H54 (cell line): ENCODE data around the gene KRTAP10-3.
A peak's percentile ranks its signal among the peaks of the same experiment; 100 is the strongest.

Experiments used
- DNase-seq: peaks from one replicate; pipeline ENCODE4 v3.0.0; 2011; ENCODE audit warnings: low spot score, mixed read lengths; ENCODE audit not compliant: insufficient read length
- FAIRE-seq: peaks from 3 replicates; lab custom pipeline; 2011; peaks lifted over from hg19 to GRCh38; lab: Jason Lieb, UNC
- POLR2A ChIP-seq: IDR thresholded peaks from 2 replicates; pipeline ENCODE4 v1.6.1; 2011; ENCODE audit warnings: low read depth, mild to moderate bottlenecking, low read length

KRTAP10-3 gene

GRCh38 chr21:44521301-44521927 is 37.2 kb downstream of the KRTAP10-3 start:
- FAIRE-seq (no peak), DNase-seq (no peak)
- 0 out of 2 replicates have a peak, but pooled peaks have one; percentile 3 for TF ChIP-seq POLR2A

DNA sequence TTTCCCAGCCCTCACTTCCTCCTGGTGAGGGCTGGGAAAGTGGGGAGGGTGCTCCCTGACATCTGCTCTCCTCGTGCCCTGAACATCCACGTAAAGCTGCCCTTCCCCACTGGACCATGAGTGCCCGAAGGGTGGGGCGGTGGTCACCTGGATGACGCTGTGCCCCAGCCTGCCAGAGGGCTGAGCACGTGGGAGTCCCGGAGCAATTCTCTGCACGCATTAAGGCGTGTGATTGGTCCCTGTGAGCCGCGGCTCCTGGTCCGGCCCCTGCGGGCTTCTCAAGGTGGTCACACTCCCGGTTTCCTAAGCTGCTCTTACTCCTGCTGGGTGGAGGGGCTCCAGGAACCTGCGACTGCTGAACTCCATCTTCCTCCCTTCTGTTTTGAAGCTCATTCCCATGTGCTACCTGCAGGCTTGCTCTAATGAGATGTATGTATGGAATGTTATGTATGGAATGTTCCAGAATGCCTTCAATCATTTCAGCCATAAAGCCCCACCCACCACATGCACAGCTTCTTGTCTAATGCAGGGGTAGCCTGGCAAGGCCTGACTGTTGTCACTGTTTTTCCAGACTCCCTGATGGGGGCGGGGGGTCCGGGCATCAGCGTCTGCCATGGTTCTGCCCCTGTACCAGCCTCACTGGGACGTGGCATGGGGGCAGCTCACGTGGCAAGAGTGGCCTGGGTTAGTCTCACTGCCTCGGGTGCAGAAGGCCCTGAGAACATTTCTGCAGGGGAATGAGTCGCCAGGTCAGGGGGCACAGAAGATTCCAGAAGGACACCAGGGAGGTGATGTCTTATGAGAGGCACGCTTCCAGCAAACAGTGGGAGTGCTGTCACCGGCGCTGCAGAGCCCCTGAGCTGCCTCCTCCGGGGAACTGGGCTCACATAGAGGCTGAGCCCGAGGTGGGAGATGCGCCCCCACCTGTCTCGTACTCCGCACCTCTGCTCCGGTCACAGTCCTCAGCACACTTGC is 38.0 kb downstream of the KRTAP10-3 start:
- FAIRE-seq (no peak), DNase-seq (no peak)
- no peak for TF ChIP-seq POLR2A

- FAIRE-seq: no peak
- DNase-seq: no peak
- no peak for TF ChIP-seq POLR2A
Measured at GRCh38 chr21:44519346-44520325, 39.0 kb downstream of the KRTAP10-3 start.

DNA sequence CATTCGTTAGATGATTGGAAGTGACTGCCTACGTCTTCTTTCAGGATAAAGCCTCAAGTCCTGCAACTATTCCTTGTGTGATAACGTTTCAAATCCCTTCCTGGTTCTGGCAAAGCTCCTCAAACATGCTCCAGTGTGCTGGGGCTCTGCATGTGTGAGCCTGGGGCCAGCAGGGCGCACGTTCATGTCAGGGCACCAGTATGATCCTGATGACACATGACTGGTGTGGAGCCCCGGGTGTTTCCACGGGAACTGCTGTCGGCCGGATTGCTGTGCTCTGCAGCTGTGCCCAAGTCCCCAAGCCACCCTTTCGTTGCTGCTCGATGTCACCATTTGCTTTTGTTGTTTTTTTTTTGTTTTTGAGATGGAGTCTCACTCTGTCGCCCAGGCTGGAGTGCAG is 39.9 kb downstream of the KRTAP10-3 start:
- no peak for FAIRE-seq
- TF ChIP-seq POLR2A: no peak
- no peak for DNase-seq

DNA sequence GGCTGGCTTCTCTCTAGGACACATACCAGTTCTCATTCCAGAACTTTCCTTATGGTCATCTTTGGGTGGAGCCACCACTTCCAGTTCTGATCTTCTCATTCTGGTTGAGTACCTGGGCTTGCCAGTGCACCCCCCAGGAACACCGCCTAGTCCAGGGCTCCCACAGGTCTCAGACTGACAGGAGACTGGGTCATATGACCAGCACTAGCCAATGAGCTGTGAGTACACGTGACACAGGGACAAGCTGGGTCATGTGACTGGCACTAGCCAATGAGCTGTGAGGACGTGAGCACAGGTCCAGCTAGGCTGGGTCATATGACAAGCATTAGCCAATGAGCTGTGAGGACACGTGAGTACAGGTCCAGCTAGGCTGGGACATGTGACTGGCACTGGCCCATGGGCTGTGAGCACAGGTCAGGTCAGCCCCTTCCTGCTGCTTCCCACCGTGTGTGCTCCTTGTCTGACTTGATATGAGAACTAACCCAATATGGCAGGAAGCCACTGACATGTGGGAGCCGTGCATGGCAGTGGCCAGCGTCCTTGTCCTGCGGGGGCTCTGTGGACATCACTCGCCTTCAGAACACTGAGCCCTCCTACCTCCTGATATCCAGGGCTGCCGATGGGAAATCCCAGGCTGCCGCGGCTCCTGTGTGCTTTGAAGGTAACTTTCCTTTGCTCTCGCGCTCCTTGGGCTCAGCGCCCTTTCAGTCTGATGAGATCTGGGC is 41.3 kb downstream of the KRTAP10-3 start:
- TF ChIP-seq POLR2A: peak; percentile 36; the same call in 1 of the 2 replicates
- DNase-seq (peak; percentile 89), FAIRE-seq (no peak)

- FAIRE-seq (no peak), DNase-seq (no peak)
- no peak for TF ChIP-seq POLR2A
Measured at GRCh38 chr21:44516828-44517174, 41.8 kb downstream of the KRTAP10-3 start.

GRCh38 chr21:44516342-44516741 is 42.3 kb downstream of the KRTAP10-3 start:
- FAIRE-seq (no peak), DNase-seq (no peak)
- TF ChIP-seq POLR2A: no peak

- DNase-seq: no peak
- TF ChIP-seq POLR2A: no peak
- no peak for FAIRE-seq
Measured at GRCh38 chr21:44515359-44516165, 43.0 kb downstream of the KRTAP10-3 start.

DNA sequence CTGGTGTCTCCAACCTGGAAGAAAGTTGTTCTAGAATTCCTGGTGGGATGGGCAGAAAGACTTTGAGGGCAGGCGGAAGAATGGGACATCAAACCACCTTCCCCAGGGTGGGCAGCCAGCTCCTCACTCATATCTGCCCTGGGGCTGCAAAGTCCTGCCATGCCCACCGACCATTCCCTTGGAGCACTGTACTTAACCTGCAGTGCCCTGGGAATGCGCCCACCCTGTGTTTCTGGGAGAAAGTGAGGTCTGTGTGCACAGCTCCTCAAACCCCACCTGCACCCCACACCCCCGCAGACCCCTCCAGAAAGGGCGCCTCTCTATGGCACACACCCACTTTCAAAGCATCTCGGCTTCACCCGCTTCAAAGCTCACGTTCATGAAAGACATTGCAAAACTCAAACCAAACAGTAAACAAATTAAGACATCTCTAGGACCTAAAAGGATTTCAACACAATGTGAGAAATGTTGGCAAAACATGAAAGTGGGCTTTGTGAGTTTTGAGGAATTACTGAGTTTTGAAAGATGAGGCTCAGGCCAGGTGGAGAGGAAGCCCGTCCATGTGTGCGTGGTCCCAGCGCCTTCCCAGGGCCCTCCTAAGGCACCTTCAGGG is 43.7 kb downstream of the KRTAP10-3 start:
- DNase-seq (no peak), FAIRE-seq (no peak)
- TF ChIP-seq POLR2A: no peak

DNA sequence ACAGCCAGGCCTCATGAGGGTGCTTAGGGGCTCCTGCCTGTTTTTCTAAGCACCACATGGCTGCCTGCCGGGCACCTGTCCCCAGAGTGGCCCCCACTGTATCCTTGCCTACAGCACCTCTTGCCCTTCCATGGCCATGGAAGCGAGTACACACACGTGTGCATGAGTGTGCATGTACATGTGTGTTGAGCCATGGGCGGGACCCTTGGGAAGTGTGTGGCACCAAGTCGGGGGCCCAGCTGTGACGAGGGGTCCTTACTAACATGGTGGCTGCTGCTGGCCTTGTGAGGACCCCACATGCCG is 44.4 kb downstream of the KRTAP10-3 start:
- FAIRE-seq (no peak), DNase-seq (no peak)
- no peak for TF ChIP-seq POLR2A

- no peak for TF ChIP-seq POLR2A
- FAIRE-seq (no peak), DNase-seq (peak; percentile 67)
Measured at GRCh38 chr21:44513389-44514217, 45.0 kb downstream of the KRTAP10-3 start.
